CD4-positive, CD25-positive, alpha-beta regulatory T cell (primary cell): ENCODE results near the gene DUSP10. TPM values are rescaled to one million over a fixed set of nuclear protein-coding genes. Genes with fewer than 3 reads are reported as not detected.
A peak's percentile ranks its signal among the peaks of the same experiment; 100 is the strongest.

ENCODE experiments used
- ATAC-seq, 2 donors: fragments of 150-1000 bp; cut with Tn5 transposase; one replicate each; pipeline ENCODE4 v1.10.0; 2021; ENCODE audit warnings: low read depth in 2 of 2, moderate number of reproducible peaks in 2 of 2, moderate library complexity in 1 of 2
- DNase-seq, 3 donors: peaks; one replicate each; pipeline versions ENCODE4 v3.0.0 to v3.0.0-alpha.2; 2012 to 2022; ENCODE audit warnings: mixed read lengths in 1 of 3
- H3K27ac ChIP-seq: one replicate; pipeline ENCODE4 v1.7.0; 2013; ENCODE audit warnings: mild to moderate bottlenecking, low read length; ENCODE audit not compliant: insufficient read depth, poor library complexity, severe bottlenecking
- H3K27me3 ChIP-seq: one replicate; pipeline ENCODE4 v1.7.0; 2013; ENCODE audit warnings: low read length; ENCODE audit not compliant: control insufficient read depth, insufficient read depth
- H3K36me3 ChIP-seq: one replicate; pipeline ENCODE4 v1.7.0; 2013; ENCODE audit warnings: mild to moderate bottlenecking, low read length, moderate library complexity; ENCODE audit not compliant: control insufficient read depth, insufficient read depth
- H3K4me1 ChIP-seq: 2 replicates; pipeline ENCODE4 v1.7.0; 2013; ENCODE audit warnings: mild to moderate bottlenecking, low read length; ENCODE audit not compliant: insufficient read depth, control insufficient read depth, poor library complexity, severe bottlenecking
- H3K4me3 ChIP-seq: one replicate; pipeline ENCODE4 v1.7.0; 2013; ENCODE audit warnings: low read depth, mild to moderate bottlenecking, low read length, moderate library complexity
- H3K9me3 ChIP-seq, 2 experiments: 1 replicate in 1 of 2; 2 replicates in 1 of 2; pipeline ENCODE4 v1.7.0; 2013; ENCODE audit warnings: low read length in 2 of 2, mild to moderate bottlenecking in 1 of 2, moderate library complexity in 1 of 2; ENCODE audit not compliant: control insufficient read depth in 2 of 2
- H3K27ac Mint-ChIP-seq, 3 donors: one replicate each; pipeline ENCODE4 v1.8.0; 2020 to 2022; ENCODE audit warnings: mild to moderate bottlenecking in 3 of 3, mixed read lengths in 3 of 3, moderate library complexity in 2 of 3
- H3K27me3 Mint-ChIP-seq: one replicate; pipeline ENCODE4 v1.8.0; 2022; ENCODE audit warnings: mild to moderate bottlenecking, mixed read lengths
- H3K36me3 Mint-ChIP-seq: one replicate; pipeline ENCODE4 v1.8.0; 2020; ENCODE audit warnings: mixed read lengths
- H3K4me1 Mint-ChIP-seq, 4 donors: one replicate each; pipeline ENCODE4 v1.8.0; 2020 to 2022; ENCODE audit warnings: mixed read lengths in 4 of 4, mild to moderate bottlenecking in 1 of 4
- H3K4me3 Mint-ChIP-seq, 4 donors: one replicate each; pipeline ENCODE4 v1.8.0; 2020 to 2022; ENCODE audit warnings: mild to moderate bottlenecking in 4 of 4, mixed read lengths in 4 of 4, moderate library complexity in 3 of 4
- H3K9me3 Mint-ChIP-seq, 7 donors: one replicate each; pipeline ENCODE4 v1.8.0; 2020 to 2022; ENCODE audit warnings: mixed read lengths in 7 of 7, mild to moderate bottlenecking in 3 of 7, moderate library complexity in 2 of 7
- polyA plus RNA-seq, 4 donors: library from polyadenylated mRNA; unstranded; fragments of 300-500 nt; fragmentation: Illumina TruSeq; gene quantifications; one replicate each; pipeline ENCODE4 v1.2.3, GENCODE V29; 2021
- total RNA-seq: library from RNA; stranded (reverse); gene quantifications from one replicate; pipeline ENCODE4 v1.2.3, GENCODE V29; 2022

Gene DUSP10
- total and polyA plus RNA-seq, 5 donors from 2014 or later: 30.7 to 251 (median 37.7) TPM

GRCh38 chr1:221751226-221751887 is 9.5 kb upstream of the DUSP10 start:
- Mint-ChIP-seq H3K9me3 (peaks cover 0 to 1% (median 0%) of the 10 kb centered on the region in 7 donors), H3K36me3 (no peaks in the 10 kb centered on the region), H3K27ac (no peak overlapping the region), H3K27me3 (peaks cover 11% of the 10 kb centered on the region), H3K4me1 (peaks cover 12 to 23% (median 15%) of the 10 kb centered on the region in 4 donors), H3K4me3 (no peak overlapping the region)
- ATAC-seq (no peak), DNase-seq (no peak)
- Histone ChIP-seq H3K9me3 (no peaks in the 10 kb centered on the region), H3K27me3 (no peaks in the 10 kb centered on the region), H3K4me1 (no peaks in the 10 kb centered on the region), H3K27ac (no peak overlapping the region), H3K36me3 (no peaks in the 10 kb centered on the region), H3K4me3 (no peak overlapping the region)

- H3K4me1 ChIP-seq: no peaks in the 10 kb centered on the region
- no peaks in the 10 kb centered on the region for H3K9me3 ChIP-seq
- H3K36me3 Mint-ChIP-seq: no peaks in the 10 kb centered on the region
Observed at GRCh38 chr1:221748981-221749380, 7.1 kb upstream of the DUSP10 start.

GRCh38 chr1:221747839-221748238 is 6.0 kb upstream of the DUSP10 start:
- H3K27me3 Mint-ChIP-seq: no peaks in the 10 kb centered on the region
- DNase-seq: no peak
- peaks cover 0 to 8% (median 7%) of the 10 kb centered on the region in 4 donors for H3K4me1 Mint-ChIP-seq
- Histone ChIP-seq H3K9me3 (no peaks in the 10 kb centered on the region), H3K36me3 (no peaks in the 10 kb centered on the region), H3K4me3 (no peak overlapping the region), H3K4me1 (peaks cover 7% of the 10 kb centered on the region), H3K27me3 (no peaks in the 10 kb centered on the region), H3K27ac (no peak overlapping the region)
- no peaks in the 10 kb centered on the region for H3K9me3 Mint-ChIP-seq
- H3K36me3 Mint-ChIP-seq: no peaks in the 10 kb centered on the region
- H3K27ac Mint-ChIP-seq: peak overlapping the region in 1 of 3 donors; percentile 33
- H3K4me3 Mint-ChIP-seq: peak overlapping the region in 1 of 4 donors; percentile 57
- ATAC-seq: no peak

More at GRCh38 chr1:221748981-221749380, 7.1 kb upstream of the DUSP10 start:
- Mint-ChIP-seq H3K27me3 (peaks cover 3% of the 10 kb centered on the region), H3K27ac (no peak overlapping the region), H3K9me3 (no peaks in the 10 kb centered on the region), H3K4me3 (peak overlapping the region in 1 of 4 donors; percentile 8), H3K4me1 (peaks cover 3 to 6% (median 4%) of the 10 kb centered on the region in 4 donors)
- DNase-seq (no peak), ATAC-seq (no peak)
- H3K36me3 ChIP-seq: no peaks in the 10 kb centered on the region
- H3K4me3 ChIP-seq: no peak overlapping the region
- H3K27ac ChIP-seq: no peak overlapping the region
- no peaks in the 10 kb centered on the region for H3K27me3 ChIP-seq

GRCh38 chr1:221743416-221744208 is 1.7 kb upstream of the DUSP10 start:
- Mint-ChIP-seq H3K4me1 (peaks cover 0 to 16% (median 7%) of the 10 kb centered on the region in 4 donors), H3K27ac (peak overlapping the region in 2 of 3 donors; percentile 88 to 96), H3K36me3 (peaks cover 10% of the 10 kb centered on the region), H3K9me3 (no peaks in the 10 kb centered on the region), H3K27me3 (no peaks in the 10 kb centered on the region), H3K4me3 (peak overlapping the region in 3 of 4 donors; percentile 81 to 86 (median 86))
- Histone ChIP-seq H3K27me3 (no peaks in the 10 kb centered on the region), H3K4me3 (peak overlapping the region; percentile 79), H3K27ac (peak overlapping the region; percentile 99), H3K36me3 (peaks cover 9% of the 10 kb centered on the region), H3K9me3 (no peaks in the 10 kb centered on the region), H3K4me1 (peaks cover 35% of the 10 kb centered on the region)
- DNase-seq (no peak), ATAC-seq (no peak)

- Histone ChIP-seq H3K4me3 (peak overlapping the region; percentile 94), H3K36me3 (peaks cover 15% of the 10 kb centered on the region), H3K4me1 (peaks cover 43% of the 10 kb centered on the region), H3K27ac (peak overlapping the region; percentile 99), H3K27me3 (no peaks in the 10 kb centered on the region), H3K9me3 (no peaks in the 10 kb centered on the region)
- H3K27ac Mint-ChIP-seq: peak overlapping the region in 2 of 3 donors; percentile 88 to 96
- peak overlapping the region in 3 of 4 donors; percentile 81 to 86 (median 86) for H3K4me3 Mint-ChIP-seq
- peaks cover 0 to 21% (median 7%) of the 10 kb centered on the region in 4 donors for H3K4me1 Mint-ChIP-seq
- ATAC-seq: peak; percentile 22 to 29
- no peaks in the 10 kb centered on the region for H3K9me3 Mint-ChIP-seq
- peak; percentile 77 to 91 (median 80) for DNase-seq
- H3K36me3 Mint-ChIP-seq: peaks cover 18% of the 10 kb centered on the region
- no peaks in the 10 kb centered on the region for H3K27me3 Mint-ChIP-seq
Observed at GRCh38 chr1:221742555-221743415, 896 bp upstream of the DUSP10 start.

GRCh38 chr1:221740993-221741702 is 741 bp downstream of the DUSP10 start:
- no peak for ATAC-seq

More at GRCh38 chr1:221740993-221741702, 741 bp downstream of the DUSP10 start:
- peaks cover 33% of the 10 kb centered on the region for H3K36me3 Mint-ChIP-seq
- peaks cover 0 to 37% (median 16%) of the 10 kb centered on the region in 4 donors for H3K4me1 Mint-ChIP-seq
- peaks cover 59% of the 10 kb centered on the region for H3K4me1 ChIP-seq
- H3K4me3 ChIP-seq: peak overlapping the region; percentile 100
- peak overlapping the region; percentile 99 for H3K27ac ChIP-seq
- no peaks in the 10 kb centered on the region for H3K27me3 Mint-ChIP-seq
- peak in 2 of 3 donors; percentile 53 to 63 for DNase-seq
- H3K27ac Mint-ChIP-seq: no peak overlapping the region
- no peak overlapping the region for H3K4me3 Mint-ChIP-seq
- no peaks in the 10 kb centered on the region for H3K27me3 ChIP-seq
- no peaks in the 10 kb centered on the region for H3K9me3 ChIP-seq
- H3K36me3 ChIP-seq: peaks cover 26% of the 10 kb centered on the region
- H3K9me3 Mint-ChIP-seq: no peaks in the 10 kb centered on the region
